ENCODE results near the gene RPL23. TPM values are rescaled to one million over a fixed set of nuclear protein-coding genes. Genes with fewer than 3 reads are reported as not detected.

The RPL23 gene
- total RNA-seq, 1 experiment from 2014 or later: 3,829 TPM

DNA sequence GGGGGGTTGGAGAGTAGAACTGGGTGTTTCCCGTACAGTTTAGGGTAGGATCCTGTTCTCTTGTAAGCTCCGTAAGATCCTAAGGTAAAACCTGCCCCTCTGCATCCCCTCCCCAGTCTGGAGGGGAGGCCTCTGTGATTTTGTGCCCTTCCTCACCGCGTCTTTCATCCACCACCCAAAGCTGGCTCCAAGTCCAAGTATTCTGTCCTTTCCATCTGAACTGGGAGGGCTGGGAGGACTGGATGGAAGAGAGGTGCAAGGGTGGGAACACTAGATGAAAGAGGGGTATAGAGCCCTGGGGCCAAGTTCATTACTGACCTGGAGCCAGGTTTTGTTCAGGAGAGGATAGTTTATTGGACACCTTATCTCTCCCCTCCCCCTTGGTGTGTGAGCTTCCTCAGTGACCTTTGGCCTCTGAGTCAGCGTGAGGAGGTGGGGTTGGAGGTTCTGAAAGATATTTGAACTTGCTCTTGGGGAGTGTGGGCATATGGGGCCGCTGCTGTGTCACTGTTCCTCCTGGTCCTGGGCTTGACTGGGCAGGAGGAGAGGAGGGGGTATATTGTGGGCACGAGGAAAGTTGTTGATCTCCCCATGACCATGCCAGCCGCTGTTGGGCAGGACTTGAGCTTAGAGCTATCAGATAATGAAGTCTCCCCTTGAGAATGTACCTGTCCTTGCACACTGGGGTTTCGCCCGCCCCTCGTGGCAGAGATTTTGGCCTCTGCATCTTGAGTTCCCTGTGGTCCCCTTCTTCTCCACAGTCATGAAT is 17.9 kb upstream of the RPL23 start:
- H3K4me3 Mint-ChIP-seq (ENCODE audit: low read depth, unreplicated experiment): peak overlapping the region; percentile 95

GRCh38 chr17:38870259-38871165 is 17.0 kb upstream of the RPL23 start:
- Mint-ChIP-seq H3K27ac (ENCODE audit: unreplicated experiment) (peak overlapping the region; percentile 97), H3K4me3 (ENCODE audit: low read depth, unreplicated experiment) (peak overlapping the region; percentile 95), H3K27me3 (ENCODE audit: unreplicated experiment) (no peaks in the 10 kb centered on the region), H3K9me3 (ENCODE audit: low read depth, unreplicated experiment) (no peaks in the 10 kb centered on the region), H3K4me1 (ENCODE audit: low read depth, unreplicated experiment) (peaks cover 67% of the 10 kb centered on the region), H3K36me3 (ENCODE audit: insufficient read depth, unreplicated experiment) (peaks cover 96% of the 10 kb centered on the region)
- CTCF ChIA-PET: interaction anchor here (0.6 to 5.2 kb wide), 32 partner anchors 11 to 684 kb away, joined by 3 to 53 read pairs (median 4); partner anchors contain the start of genes ARL5C, CWC25, RPL19 and RPL23
- peak; percentile 91 for DNase-seq
- no TSS peak for BruUV-seq (replicated peaks)
- TF ChIP-seq, protein P1, sequence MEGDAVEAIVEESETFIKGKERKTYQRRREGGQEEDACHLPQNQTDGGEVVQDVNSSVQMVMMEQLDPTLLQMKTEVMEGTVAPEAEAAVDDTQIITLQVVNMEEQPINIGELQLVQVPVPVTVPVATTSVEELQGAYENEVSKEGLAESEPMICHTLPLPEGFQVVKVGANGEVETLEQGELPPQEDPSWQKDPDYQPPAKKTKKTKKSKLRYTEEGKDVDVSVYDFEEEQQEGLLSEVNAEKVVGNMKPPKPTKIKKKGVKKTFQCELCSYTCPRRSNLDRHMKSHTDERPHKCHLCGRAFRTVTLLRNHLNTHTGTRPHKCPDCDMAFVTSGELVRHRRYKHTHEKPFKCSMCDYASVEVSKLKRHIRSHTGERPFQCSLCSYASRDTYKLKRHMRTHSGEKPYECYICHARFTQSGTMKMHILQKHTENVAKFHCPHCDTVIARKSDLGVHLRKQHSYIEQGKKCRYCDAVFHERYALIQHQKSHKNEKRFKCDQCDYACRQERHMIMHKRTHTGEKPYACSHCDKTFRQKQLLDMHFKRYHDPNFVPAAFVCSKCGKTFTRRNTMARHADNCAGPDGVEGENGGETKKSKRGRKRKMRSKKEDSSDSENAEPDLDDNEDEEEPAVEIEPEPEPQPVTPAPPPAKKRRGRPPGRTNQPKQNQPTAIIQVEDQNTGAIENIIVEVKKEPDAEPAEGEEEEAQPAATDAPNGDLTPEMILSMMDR (IDR thresholded peaks at IDR 0.05; ENCODE audit: unreplicated experiment): no peak
- intact Hi-C loops (cut with micrococcal nuclease; ENCODE audit: unreplicated experiment): no loop called here

More for the DNA sequence above, 17.9 kb upstream of the RPL23 start:
- CTCF ChIA-PET: interaction anchor here (0.5 to 5.2 kb wide), 23 partner anchors 10 to 410 kb away, joined by 3 to 53 read pairs (median 4); partner anchors contain the start of genes ARL5C, CWC25, RPL19 and RPL23
- Mint-ChIP-seq H3K27ac (ENCODE audit: unreplicated experiment) (peak overlapping the region; percentile 97), H3K27me3 (ENCODE audit: unreplicated experiment) (no peaks in the 10 kb centered on the region), H3K4me1 (ENCODE audit: low read depth, unreplicated experiment) (peaks cover 76% of the 10 kb centered on the region), H3K9me3 (ENCODE audit: low read depth, unreplicated experiment) (no peaks in the 10 kb centered on the region), H3K36me3 (ENCODE audit: insufficient read depth, unreplicated experiment) (peaks cover 97% of the 10 kb centered on the region)
- intact Hi-C loops (cut with micrococcal nuclease; ENCODE audit: unreplicated experiment): no loop called here
- BruUV-seq (replicated peaks): TSS peak; percentile 28
- TF ChIP-seq, protein P1 (IDR thresholded peaks at IDR 0.05; ENCODE audit: unreplicated experiment): peak; percentile 37
- peak; percentile 97 for DNase-seq

- H3K36me3 Mint-ChIP-seq (ENCODE audit: insufficient read depth, unreplicated experiment): peaks cover 87% of the 10 kb centered on the region
- CTCF ChIA-PET: interaction anchor here (0.6 to 5.2 kb wide), 30 partner anchors 11 to 1097 kb away, joined by 3 to 38 read pairs (median 4); partner anchors contain the start of genes CWC25, RPL19 and RPL23
Observed at GRCh38 chr17:38869526-38870258, 16.2 kb upstream of the RPL23 start, which contains the start of gene LASP1. TSS of gene LASP1 (plus strand) at chr17:38870058. CDS start at chr17:38870190, 132 bp downstream.

More at GRCh38 chr17:38869526-38870258, 16.2 kb upstream of the RPL23 start, which contains the start of gene LASP1:
- Mint-ChIP-seq H3K9me3 (ENCODE audit: low read depth, unreplicated experiment) (no peaks in the 10 kb centered on the region), H3K27ac (ENCODE audit: unreplicated experiment) (peak within 1 kb of the TSS; percentile 97), H3K4me3 (ENCODE audit: low read depth, unreplicated experiment) (peak within 1 kb of the TSS; percentile 95), H3K4me1 (ENCODE audit: low read depth, unreplicated experiment) (peaks cover 58% of the 10 kb centered on the region), H3K27me3 (ENCODE audit: unreplicated experiment) (no peaks in the 10 kb centered on the region)
- intact Hi-C loops (cut with micrococcal nuclease; ENCODE audit: unreplicated experiment): loop anchor here (1.0 to 5.0 kb wide), 3 partner anchors 17 to 284 kb away; partner anchors contain the start of genes PSMB3 and RPL23
- TF ChIP-seq, protein P1 (IDR thresholded peaks at IDR 0.05; ENCODE audit: unreplicated experiment): no peak
- DNase-seq: peak; percentile 100
- BruUV-seq (replicated peaks): no TSS peak

Data from Calu3 (cell line).